T-helper 2 cell treated with Interferon-gamma antibody and Interleukin-4, amounts not matched to agents 5 μg/mL and 100 μg/mL, for 36 hours (primary cell): ENCODE results near the gene PRADC1.
A peak's percentile ranks its signal among the peaks of the same experiment; 100 is the strongest.
"Not testable (repeated sequence)": the region's sequence is repeated elsewhere in the genome, so short reads cannot be mapped to it uniquely, and the experiment has no call there.

Source experiments
- DNase-seq: peaks from one replicate; pipeline ENCODE4 v3.0.0; 2021; ENCODE audit warnings: low spot score
- H3K27ac Mint-ChIP-seq: one replicate; pipeline ENCODE4 v1.8.0; 2021; ENCODE audit warnings: mild to moderate bottlenecking, mixed read lengths
- H3K27me3 Mint-ChIP-seq: one replicate; pipeline ENCODE4 v1.8.0; 2021; ENCODE audit warnings: low read depth, mixed read lengths
- H3K36me3 Mint-ChIP-seq: one replicate; pipeline ENCODE4 v1.8.0; 2021; ENCODE audit warnings: low read depth, mixed read lengths
- H3K4me1 Mint-ChIP-seq: one replicate; pipeline ENCODE4 v1.8.0; 2021; ENCODE audit warnings: low read depth, mixed read lengths
- H3K4me3 Mint-ChIP-seq: one replicate; pipeline ENCODE4 v1.8.0; 2022; ENCODE audit warnings: mild to moderate bottlenecking, moderate library complexity, mixed read lengths
- H3K9me3 Mint-ChIP-seq: one replicate; pipeline ENCODE4 v1.8.0; 2021; ENCODE audit warnings: mixed read lengths

Gene PRADC1

GRCh38 chr2:73263540-73264331 is 30.7 kb upstream of the PRADC1 start:
- no peaks in the 10 kb centered on the region for H3K9me3 Mint-ChIP-seq
- no peak overlapping the region for H3K4me3 Mint-ChIP-seq
- no peak overlapping the region for H3K27ac Mint-ChIP-seq
- H3K27me3 Mint-ChIP-seq = no peaks in the 10 kb centered on the region
- DNase-seq = no peak
- peaks cover 7% of the 10 kb centered on the region for H3K4me1 Mint-ChIP-seq
- H3K36me3 Mint-ChIP-seq = peaks cover 8% of the 10 kb centered on the region

- not testable (repeated sequence) for H3K27ac Mint-ChIP-seq, H3K4me1 Mint-ChIP-seq, H3K9me3 Mint-ChIP-seq, DNase-seq, H3K4me3 Mint-ChIP-seq, H3K27me3 Mint-ChIP-seq, H3K36me3 Mint-ChIP-seq
These were observed 29.8 kb upstream of the PRADC1 start for GRCh38 chr2:73262691-73263429.

GRCh38 chr2:73262108-73262651 is 29.1 kb upstream of the PRADC1 start:
- DNase-seq = no peak
- Mint-ChIP-seq H3K4me3 (no peak overlapping the region), H3K9me3 (no peaks in the 10 kb centered on the region), H3K27me3 (no peaks in the 10 kb centered on the region), H3K27ac (no peak overlapping the region), H3K4me1 (no peaks in the 10 kb centered on the region), H3K36me3 (peaks cover 5% of the 10 kb centered on the region)

- Mint-ChIP-seq H3K4me1 (no peaks in the 10 kb centered on the region), H3K27ac (no peak overlapping the region), H3K27me3 (no peaks in the 10 kb centered on the region), H3K9me3 (no peaks in the 10 kb centered on the region), H3K36me3 (peaks cover 3% of the 10 kb centered on the region), H3K4me3 (no peak overlapping the region)
- DNase-seq = no peak
These were observed 27.4 kb upstream of the PRADC1 start for GRCh38 chr2:73260338-73260984.

- no peaks in the 10 kb centered on the region for H3K27me3 Mint-ChIP-seq
- H3K4me1 Mint-ChIP-seq = no peaks in the 10 kb centered on the region
- no peak overlapping the region for H3K4me3 Mint-ChIP-seq
- no peak for DNase-seq
- no peaks in the 10 kb centered on the region for H3K9me3 Mint-ChIP-seq
- no peak overlapping the region for H3K27ac Mint-ChIP-seq
- H3K36me3 Mint-ChIP-seq = peaks cover 3% of the 10 kb centered on the region
These were observed 26.8 kb upstream of the PRADC1 start for GRCh38 chr2:73259704-73260337.

GRCh38 chr2:73259276-73259675 is 26.2 kb upstream of the PRADC1 start:
- peaks cover 5% of the 10 kb centered on the region for H3K36me3 Mint-ChIP-seq
- DNase-seq = no peak
- no peak overlapping the region for H3K27ac Mint-ChIP-seq
- no peaks in the 10 kb centered on the region for H3K27me3 Mint-ChIP-seq
- no peaks in the 10 kb centered on the region for H3K9me3 Mint-ChIP-seq
- no peak overlapping the region for H3K4me3 Mint-ChIP-seq
- no peaks in the 10 kb centered on the region for H3K4me1 Mint-ChIP-seq

- H3K27ac Mint-ChIP-seq = no peak overlapping the region
- H3K9me3 Mint-ChIP-seq = no peaks in the 10 kb centered on the region
- peaks cover 5% of the 10 kb centered on the region for H3K36me3 Mint-ChIP-seq
- H3K27me3 Mint-ChIP-seq = no peaks in the 10 kb centered on the region
- DNase-seq = no peak
- H3K4me1 Mint-ChIP-seq = no peaks in the 10 kb centered on the region
- H3K4me3 Mint-ChIP-seq = no peak overlapping the region
These were observed 25.8 kb upstream of the PRADC1 start for GRCh38 chr2:73258913-73259215.

- Mint-ChIP-seq H3K4me1 (no peaks in the 10 kb centered on the region), H3K36me3 (peaks cover 6% of the 10 kb centered on the region), H3K4me3 (no peak overlapping the region), H3K9me3 (no peaks in the 10 kb centered on the region), H3K27ac (no peak overlapping the region), H3K27me3 (no peaks in the 10 kb centered on the region)
- DNase-seq = no peak
These were observed 25.3 kb upstream of the PRADC1 start for GRCh38 chr2:73258186-73258912.

- Mint-ChIP-seq H3K9me3 (no peaks in the 10 kb centered on the region), H3K27ac (no peak overlapping the region), H3K4me1 (no peaks in the 10 kb centered on the region), H3K36me3 (peaks cover 12% of the 10 kb centered on the region), H3K27me3 (no peaks in the 10 kb centered on the region), H3K4me3 (no peak overlapping the region)
- DNase-seq = no peak
These were observed 24.5 kb upstream of the PRADC1 start for GRCh38 chr2:73257425-73258125.

- Mint-ChIP-seq H3K4me3 (no peak overlapping the region), H3K4me1 (no peaks in the 10 kb centered on the region), H3K9me3 (no peaks in the 10 kb centered on the region), H3K27me3 (no peaks in the 10 kb centered on the region), H3K27ac (peak overlapping the region; percentile 18), H3K36me3 (peaks cover 15% of the 10 kb centered on the region)
- DNase-seq = no peak
These were observed 24.0 kb upstream of the PRADC1 start for GRCh38 chr2:73257021-73257420.

GRCh38 chr2:73256618-73256922 is 23.5 kb upstream of the PRADC1 start:
- H3K27ac Mint-ChIP-seq = peak overlapping the region; percentile 18
- H3K4me1 Mint-ChIP-seq = no peaks in the 10 kb centered on the region
- DNase-seq = no peak
- no peak overlapping the region for H3K4me3 Mint-ChIP-seq
- peaks cover 15% of the 10 kb centered on the region for H3K36me3 Mint-ChIP-seq
- no peaks in the 10 kb centered on the region for H3K27me3 Mint-ChIP-seq
- no peaks in the 10 kb centered on the region for H3K9me3 Mint-ChIP-seq

GRCh38 chr2:73255907-73256617 is 23.0 kb upstream of the PRADC1 start:
- no peak overlapping the region for H3K4me3 Mint-ChIP-seq
- no peak overlapping the region for H3K27ac Mint-ChIP-seq
- H3K9me3 Mint-ChIP-seq = no peaks in the 10 kb centered on the region
- H3K36me3 Mint-ChIP-seq = peaks cover 16% of the 10 kb centered on the region
- H3K4me1 Mint-ChIP-seq = no peaks in the 10 kb centered on the region
- DNase-seq = no peak
- H3K27me3 Mint-ChIP-seq = no peaks in the 10 kb centered on the region
